GM23338 (cell line): ENCODE measurements around the gene HIBADH. TPM values are rescaled to one million over a fixed set of nuclear protein-coding genes. Genes with fewer than 3 reads are reported as not detected.

Source experiments
- ATAC-seq: fragments of 200-7000 bp; cut with Tn5 transposase; 3 replicates; pipeline ENCODE4 v1.9.1; 2020
- DNase-seq: peaks from one replicate; pipeline ENCODE4 v3.0.0-alpha.2; 2015; ENCODE audit warnings: low spot score
- H2AFZ ChIP-seq: fragments of 200-600 bp; sonication (generic); 2 replicates; pipeline ENCODE4 v1.8.0; 2016; ENCODE audit warnings: antibody characterized with exemption, mild to moderate bottlenecking, moderate library complexity
- H3F3A ChIP-seq: fragments of 200-600 bp; sonication (generic); replicated peaks from 2 replicates; pipeline ENCODE4 v1.8.0; 2017; ENCODE audit warnings: antibody characterized with exemption, mixed run types, low read depth
- H3K27ac ChIP-seq: fragments of 200-600 bp; sonication (generic); 2 replicates; pipeline ENCODE4 v1.6.1; 2016; ENCODE audit warnings: low read depth
- H3K27me3 ChIP-seq: fragments of 200-600 bp; sonication (generic); 2 replicates; pipeline ENCODE4 v1.8.0; 2016; ENCODE audit warnings: mild to moderate bottlenecking, mixed run types, moderate library complexity; ENCODE audit not compliant: insufficient read depth
- H3K36me3 ChIP-seq: fragments of 200-600 bp; sonication (generic); 2 replicates; pipeline ENCODE4 v1.8.0; 2016; ENCODE audit warnings: mild to moderate bottlenecking; ENCODE audit not compliant: insufficient read depth
- H3K4me1 ChIP-seq: fragments of 200-600 bp; sonication (generic); 2 replicates; pipeline ENCODE4 v1.8.0; 2016; ENCODE audit warnings: mild to moderate bottlenecking, moderate library complexity; ENCODE audit not compliant: insufficient read depth
- H3K4me2 ChIP-seq: fragments of 200-600 bp; sonication (generic); 2 replicates; pipeline ENCODE4 v1.7.1; 2017; ENCODE audit warnings: mixed run types
- H3K4me3 ChIP-seq: fragments of 200-600 bp; sonication (generic); 2 replicates; pipeline ENCODE4 v1.6.1; 2016; ENCODE audit warnings: mixed run types
- H3K79me2 ChIP-seq: fragments of 200-600 bp; sonication (generic); replicated peaks from 2 replicates; pipeline ENCODE4 v1.8.0; 2017; ENCODE audit warnings: mild to moderate bottlenecking; ENCODE audit not compliant: insufficient read depth
- H3K9me2 ChIP-seq: fragments of 200-600 bp; sonication (generic); 2 replicates; pipeline ENCODE4 v1.8.0; 2017; ENCODE audit not compliant: insufficient read depth
- H4K20me1 ChIP-seq: fragments of 200-600 bp; sonication (generic); replicated peaks from 2 replicates; pipeline ENCODE4 v1.8.0; 2017; ENCODE audit warnings: mild to moderate bottlenecking; ENCODE audit not compliant: insufficient read depth
- H3K27ac Mint-ChIP-seq: 2 replicates; pipeline ENCODE4 v1.8.0; 2020; ENCODE audit warnings: inconsistent platforms, mild to moderate bottlenecking, moderate library complexity, mixed read lengths
- H3K27me3 Mint-ChIP-seq: 3 replicates; pipeline ENCODE4 v1.8.0; 2022; ENCODE audit warnings: low read depth, mild to moderate bottlenecking, moderate library complexity, mixed read lengths, inconsistent platforms; ENCODE audit not compliant: insufficient read depth, poor library complexity
- H3K36me3 Mint-ChIP-seq: 3 replicates; pipeline ENCODE4 v1.8.0; 2021; ENCODE audit warnings: low read depth, mild to moderate bottlenecking, inconsistent platforms, moderate library complexity, mixed read lengths
- H3K4me1 Mint-ChIP-seq: 3 replicates; pipeline ENCODE4 v1.8.0; 2020; ENCODE audit warnings: mild to moderate bottlenecking, inconsistent platforms, mixed read lengths
- H3K4me3 Mint-ChIP-seq: 3 replicates; pipeline ENCODE4 v1.8.0; 2021; ENCODE audit warnings: moderate library complexity, mild to moderate bottlenecking, inconsistent platforms, mixed read lengths
- H3K9me3 Mint-ChIP-seq: 3 replicates; pipeline ENCODE4 v1.8.0; 2020; ENCODE audit warnings: moderate library complexity, mild to moderate bottlenecking, inconsistent platforms, mixed read lengths
- ETS1 ChIP-seq: IDR thresholded peaks from 2 replicates; pipeline ENCODE4 v1.6.1; 2016; ENCODE audit warnings: antibody characterized with exemption
- EZH2 ChIP-seq: fragments of 200-600 bp; sonication (generic); IDR thresholded peaks from one replicate; pipeline ENCODE4 v1.8.0; 2017; ENCODE audit warnings: antibody characterized with exemption, mild to moderate bottlenecking, low read depth; ENCODE audit not compliant: unreplicated experiment
- EZH2phosphoT487 ChIP-seq: fragments of 200-600 bp; sonication (generic); IDR thresholded peaks from one replicate; pipeline ENCODE4 v1.8.1; 2018; ENCODE audit warnings: antibody characterized with exemption; ENCODE audit not compliant: unreplicated experiment
- POLR2AphosphoS5 ChIP-seq: IDR thresholded peaks from 2 replicates; pipeline ENCODE4 v1.6.1; 2016; ENCODE audit warnings: antibody characterized with exemption, low read depth
- REST ChIP-seq: IDR thresholded peaks from one replicate; pipeline ENCODE4 v1.6.1; 2018; ENCODE audit warnings: antibody characterized with exemption; ENCODE audit not compliant: unreplicated experiment
- STAT1 ChIP-seq: IDR thresholded peaks from one replicate; pipeline ENCODE4 v1.6.1; 2016; ENCODE audit warnings: antibody characterized with exemption; ENCODE audit not compliant: unreplicated experiment
- ZNF331 ChIP-seq: fragments of 250-450 bp; sonication (Bioruptor Pico); IDR thresholded peaks from 2 replicates; pipeline ENCODE4 v1.5.0; 2020; ENCODE audit warnings: low read depth, mild to moderate bottlenecking, moderate library complexity
- polyA plus RNA-seq: library from polyadenylated mRNA; unstranded; fragments of >200 nt; fragmentation: Nextera tagmentation; extraction: Ambion mirVana; gene quantifications from 2 replicates; pipeline ENCODE4 v1.2.1, GENCODE V29; 2016
- total RNA-seq: library from RNA; depleted of rRNA; stranded (reverse); fragments of >200 nt; shearing (Covaris generic); gene quantifications from 2 replicates; pipeline ENCODE4 v1.2.3, GENCODE V29; 2014
- TF ChIP-seq, protein P1 (sequence below): fragments of 250-450 bp; sonication (Bioruptor Pico); IDR thresholded peaks from 2 replicates; pipeline ENCODE4 v1.5.0; 2020; ENCODE audit warnings: mild to moderate bottlenecking, moderate library complexity

The HIBADH gene
- total and polyA plus RNA-seq, 2 experiments from 2014 or later = 31.3 to 57.0 TPM

GRCh38 chr7:27651702-27652101 lies 11.0 kb downstream of the HIBADH start:
- H3K9me3 Mint-ChIP-seq = no peaks in the 10 kb centered on the region
- H3K4me3 ChIP-seq = no peak overlapping the region
- no peaks in the 10 kb centered on the region for H3K27me3 ChIP-seq
- H3K4me1 ChIP-seq = no peaks in the 10 kb centered on the region
- H3K36me3 Mint-ChIP-seq = peaks cover 7% of the 10 kb centered on the region; the same call in 2 of the 3 replicates
- H3K4me1 Mint-ChIP-seq = no peaks in the 10 kb centered on the region
- no peaks in the 10 kb centered on the region for H3K9me2 ChIP-seq
- DNase-seq (no peak), ATAC-seq (no peak)
- no peaks in the 10 kb centered on the region for H3K27me3 Mint-ChIP-seq
- no peak overlapping the region for H3K4me3 Mint-ChIP-seq
- H3K36me3 ChIP-seq = peaks cover 10% of the 10 kb centered on the region; the same call in 1 of the 2 replicates
- H3K79me2 ChIP-seq = peaks cover 7% of the 10 kb centered on the region
- H3K27ac Mint-ChIP-seq = no peak overlapping the region
- H3K27ac ChIP-seq = no peak overlapping the region
- H2AFZ ChIP-seq = no peak overlapping the region
- TF ChIP-seq POLR2AphosphoS5 = no peak
- no peak for TF ChIP-seq REST
- TF ChIP-seq EZH2phosphoT487 = no peak
- TF ChIP-seq ETS1 = no peak
- no peak for TF ChIP-seq STAT1
- no peak for TF ChIP-seq ZNF331
- peaks cover 4% of the 10 kb centered on the region; the same call in 1 of the 2 replicates for H4K20me1 ChIP-seq
- no peaks in the 10 kb centered on the region for H3F3A ChIP-seq
- no peak overlapping the region for H3K4me2 ChIP-seq

DNA sequence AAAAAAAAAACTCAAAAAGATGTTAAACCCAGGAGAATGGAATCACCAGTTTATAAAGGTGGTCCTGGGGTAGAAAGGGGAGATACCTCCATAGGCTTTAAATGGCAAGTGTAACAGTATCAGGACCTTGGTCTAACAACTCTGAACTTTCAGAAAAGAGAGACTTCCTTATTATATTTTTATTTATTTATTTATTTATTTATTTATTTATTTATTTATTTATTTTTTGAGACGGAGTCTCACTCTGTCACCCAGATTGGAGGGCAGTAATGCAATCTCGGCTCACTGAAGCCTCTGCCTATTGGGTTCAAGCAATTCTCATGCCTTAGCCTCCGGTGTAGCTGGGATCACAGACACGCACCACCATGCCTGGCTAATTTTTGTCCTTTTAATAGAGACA lies 12.4 kb downstream of the HIBADH start:
- ATAC-seq = no peak
- TF ChIP-seq, protein P1, sequence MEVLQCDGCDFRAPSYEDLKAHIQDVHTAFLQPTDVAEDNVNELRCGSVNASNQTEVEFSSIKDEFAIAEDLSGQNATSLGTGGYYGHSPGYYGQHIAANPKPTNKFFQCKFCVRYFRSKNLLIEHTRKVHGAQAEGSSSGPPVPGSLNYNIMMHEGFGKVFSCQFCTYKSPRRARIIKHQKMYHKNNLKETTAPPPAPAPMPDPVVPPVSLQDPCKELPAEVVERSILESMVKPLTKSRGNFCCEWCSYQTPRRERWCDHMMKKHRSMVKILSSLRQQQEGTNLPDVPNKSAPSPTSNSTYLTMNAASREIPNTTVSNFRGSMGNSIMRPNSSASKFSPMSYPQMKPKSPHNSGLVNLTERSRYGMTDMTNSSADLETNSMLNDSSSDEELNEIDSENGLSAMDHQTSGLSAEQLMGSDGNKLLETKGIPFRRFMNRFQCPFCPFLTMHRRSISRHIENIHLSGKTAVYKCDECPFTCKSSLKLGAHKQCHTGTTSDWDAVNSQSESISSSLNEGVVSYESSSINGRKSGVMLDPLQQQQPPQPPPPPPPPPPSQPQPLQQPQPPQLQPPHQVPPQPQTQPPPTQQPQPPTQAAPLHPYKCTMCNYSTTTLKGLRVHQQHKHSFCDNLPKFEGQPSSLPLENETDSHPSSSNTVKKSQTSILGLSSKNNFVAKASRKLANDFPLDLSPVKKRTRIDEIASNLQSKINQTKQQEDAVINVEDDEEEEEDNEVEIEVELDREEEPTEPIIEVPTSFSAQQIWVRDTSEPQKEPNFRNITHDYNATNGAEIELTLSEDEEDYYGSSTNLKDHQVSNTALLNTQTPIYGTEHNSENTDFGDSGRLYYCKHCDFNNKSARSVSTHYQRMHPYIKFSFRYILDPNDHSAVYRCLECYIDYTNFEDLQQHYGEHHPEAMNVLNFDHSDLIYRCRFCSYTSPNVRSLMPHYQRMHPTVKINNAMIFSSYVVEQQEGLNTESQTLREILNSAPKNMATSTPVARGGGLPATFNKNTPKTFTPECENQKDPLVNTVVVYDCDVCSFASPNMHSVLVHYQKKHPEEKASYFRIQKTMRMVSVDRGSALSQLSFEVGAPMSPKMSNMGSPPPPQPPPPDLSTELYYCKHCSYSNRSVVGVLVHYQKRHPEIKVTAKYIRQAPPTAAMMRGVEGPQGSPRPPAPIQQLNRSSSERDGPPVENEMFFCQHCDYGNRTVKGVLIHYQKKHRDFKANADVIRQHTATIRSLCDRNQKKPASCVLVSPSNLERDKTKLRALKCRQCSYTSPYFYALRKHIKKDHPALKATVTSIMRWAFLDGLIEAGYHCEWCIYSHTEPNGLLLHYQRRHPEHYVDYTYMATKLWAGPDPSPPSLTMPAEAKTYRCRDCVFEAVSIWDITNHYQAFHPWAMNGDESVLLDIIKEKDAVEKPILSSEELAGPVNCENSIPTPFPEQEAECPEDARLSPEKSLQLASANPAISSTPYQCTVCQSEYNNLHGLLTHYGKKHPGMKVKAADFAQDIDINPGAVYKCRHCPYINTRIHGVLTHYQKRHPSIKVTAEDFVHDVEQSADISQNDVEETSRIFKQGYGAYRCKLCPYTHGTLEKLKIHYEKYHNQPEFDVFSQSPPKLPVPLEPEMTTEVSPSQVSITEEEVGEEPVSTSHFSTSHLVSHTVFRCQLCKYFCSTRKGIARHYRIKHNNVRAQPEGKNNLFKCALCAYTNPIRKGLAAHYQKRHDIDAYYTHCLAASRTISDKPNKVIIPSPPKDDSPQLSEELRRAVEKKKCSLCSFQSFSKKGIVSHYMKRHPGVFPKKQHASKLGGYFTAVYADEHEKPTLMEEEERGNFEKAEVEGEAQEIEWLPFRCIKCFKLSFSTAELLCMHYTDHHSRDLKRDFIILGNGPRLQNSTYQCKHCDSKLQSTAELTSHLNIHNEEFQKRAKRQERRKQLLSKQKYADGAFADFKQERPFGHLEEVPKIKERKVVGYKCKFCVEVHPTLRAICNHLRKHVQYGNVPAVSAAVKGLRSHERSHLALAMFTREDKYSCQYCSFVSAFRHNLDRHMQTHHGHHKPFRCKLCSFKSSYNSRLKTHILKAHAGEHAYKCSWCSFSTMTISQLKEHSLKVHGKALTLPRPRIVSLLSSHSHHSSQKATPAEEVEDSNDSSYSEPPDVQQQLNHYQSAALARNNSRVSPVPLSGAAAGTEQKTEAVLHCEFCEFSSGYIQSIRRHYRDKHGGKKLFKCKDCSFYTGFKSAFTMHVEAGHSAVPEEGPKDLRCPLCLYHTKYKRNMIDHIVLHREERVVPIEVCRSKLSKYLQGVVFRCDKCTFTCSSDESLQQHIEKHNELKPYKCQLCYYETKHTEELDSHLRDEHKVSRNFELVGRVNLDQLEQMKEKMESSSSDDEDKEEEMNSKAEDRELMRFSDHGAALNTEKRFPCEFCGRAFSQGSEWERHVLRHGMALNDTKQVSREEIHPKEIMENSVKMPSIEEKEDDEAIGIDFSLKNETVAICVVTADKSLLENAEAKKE (CRISPR knock-in tag) = no peak
- TF ChIP-seq EZH2 = no peak
- no peak for TF ChIP-seq EZH2phosphoT487
- no peak for DNase-seq
- H3K4me1 ChIP-seq = no peaks in the 10 kb centered on the region
- H3K27ac ChIP-seq = no peak overlapping the region
- H3K4me3 ChIP-seq = no peak overlapping the region
- Mint-ChIP-seq H3K9me3 (no peaks in the 10 kb centered on the region), H3K27me3 (no peaks in the 10 kb centered on the region), H3K4me3 (no peak overlapping the region), H3K27ac (no peak overlapping the region), H3K36me3 (peaks cover 11% of the 10 kb centered on the region; the same call in 2 of the 3 replicates), H3K4me1 (no peaks in the 10 kb centered on the region)
- no peak overlapping the region for H3K4me2 ChIP-seq
- peaks cover 10% of the 10 kb centered on the region; the same call in 1 of the 2 replicates for H3K36me3 ChIP-seq
- H3K27me3 ChIP-seq = no peaks in the 10 kb centered on the region
- H3F3A ChIP-seq = no peaks in the 10 kb centered on the region
- H3K9me2 ChIP-seq = no peaks in the 10 kb centered on the region
- no peak overlapping the region for H2AFZ ChIP-seq
- H4K20me1 ChIP-seq = peaks cover 4% of the 10 kb centered on the region; the same call in 1 of the 2 replicates
- peaks cover 3% of the 10 kb centered on the region for H3K79me2 ChIP-seq
